AG09319 (cell line): ENCODE measurements around the gene NFASC.

Experiments
- DNase-seq: peaks from one replicate; pipeline ENCODE4 v3.0.0-alpha.2; 2010; ENCODE audit warnings: low read depth; ENCODE audit errors: extremely low read depth
- CTCF ChIP-seq: IDR thresholded peaks from 2 replicates; pipeline ENCODE4 v1.5.1; 2011; ENCODE audit warnings: low read depth, mild to moderate bottlenecking, inconsistent platforms, low read length, moderate library complexity

Gene NFASC

GRCh38 chr1:204841798-204842197 lies 28.9 kb upstream of the NFASC start:
- TF ChIP-seq CTCF, result no peak
- no peak for DNase-seq

GRCh38 chr1:204842369-204842768 lies 28.3 kb upstream of the NFASC start:
- TF ChIP-seq CTCF, result no peak
- DNase-seq, result no peak

- TF ChIP-seq CTCF, result no peak
- DNase-seq, result no peak
Measured at GRCh38 chr1:204842892-204843291, 27.8 kb upstream of the NFASC start.

GRCh38 chr1:204846546-204846945 lies 24.1 kb upstream of the NFASC start:
- TF ChIP-seq CTCF, result no peak
- no peak for DNase-seq

- no peak for DNase-seq
Measured at GRCh38 chr1:204848579-204848978, 22.1 kb upstream of the NFASC start.

GRCh38 chr1:204852854-204853253 lies 17.8 kb upstream of the NFASC start:
- DNase-seq, result no peak
- no peak for TF ChIP-seq CTCF

More at GRCh38 chr1:204848579-204848978, 22.1 kb upstream of the NFASC start:
- no peak for TF ChIP-seq CTCF

- TF ChIP-seq CTCF, result no peak
Measured at GRCh38 chr1:204853436-204853835, 17.2 kb upstream of the NFASC start.

More at GRCh38 chr1:204853436-204853835, 17.2 kb upstream of the NFASC start:
- DNase-seq, result no peak
